Calu3 (cell line): Measurements from ENCODE around the gene EMSY. TPM values are rescaled to one million over a fixed set of nuclear protein-coding genes. Genes with fewer than 3 reads are reported as not detected.
A peak's percentile ranks its signal among the peaks of the same experiment; 100 is the strongest.

ENCODE experiments used
- BruUV-seq: library from RNA; stranded (reverse); fragments of 400-500 nt; replicated peaks from 2 replicates; lab custom pipeline; 2021; lab: Mats Ljungman, UMichigan
- CTCF ChIA-PET: fragments of 300-600 bp; sonication (Branson Sonifier 250); formaldehyde crosslinking; loops from one replicate; lab custom pipeline; 2022; ENCODE audit warnings: antibody characterized with exemption; lab: Charles Lee
- DNase-seq: peaks from one replicate; pipeline ENCODE4 v3.0.0; 2022
- H3K27ac Mint-ChIP-seq: one replicate; pipeline ENCODE4 v1.8.0; 2022; ENCODE audit warnings: mixed read lengths; ENCODE audit not compliant: unreplicated experiment
- H3K27me3 Mint-ChIP-seq: one replicate; pipeline ENCODE4 v1.8.0; 2022; ENCODE audit warnings: mixed read lengths; ENCODE audit not compliant: unreplicated experiment
- H3K36me3 Mint-ChIP-seq: one replicate; pipeline ENCODE4 v1.8.0; 2022; ENCODE audit warnings: mild to moderate bottlenecking, moderate library complexity, mixed read lengths; ENCODE audit not compliant: insufficient read depth, unreplicated experiment
- H3K4me1 Mint-ChIP-seq: one replicate; pipeline ENCODE4 v1.8.0; 2022; ENCODE audit warnings: mild to moderate bottlenecking, low read depth, mixed read lengths; ENCODE audit not compliant: unreplicated experiment
- H3K4me3 Mint-ChIP-seq: one replicate; pipeline ENCODE4 v1.8.0; 2022; ENCODE audit warnings: mild to moderate bottlenecking, low read depth, moderate library complexity, mixed read lengths; ENCODE audit not compliant: unreplicated experiment
- H3K9me3 Mint-ChIP-seq: one replicate; pipeline ENCODE4 v1.8.0; 2022; ENCODE audit warnings: low read depth, mixed read lengths; ENCODE audit not compliant: unreplicated experiment
- intact Hi-C: fragments of 100-400 bp; cut with micrococcal nuclease; formaldehyde crosslinking; loops from one replicate; pipeline ENCODE4 v1.10.0; 2022; ENCODE audit not compliant: unreplicated experiment
- total RNA-seq: library from RNA; stranded (reverse); gene quantifications from 2 replicates; pipeline ENCODE4 v1.2.3, GENCODE V29; 2022
- TF ChIP-seq, protein P1 (sequence below): fragments of 200-600 bp; IDR thresholded peaks from one replicate; pipeline ENCODE4 v1.8.0; 2022; ENCODE audit warnings: antibody characterized with exemption; ENCODE audit not compliant: unreplicated experiment

Gene EMSY
- total RNA-seq, 1 experiment from 2014 or later = 30.0 TPM

DNA sequence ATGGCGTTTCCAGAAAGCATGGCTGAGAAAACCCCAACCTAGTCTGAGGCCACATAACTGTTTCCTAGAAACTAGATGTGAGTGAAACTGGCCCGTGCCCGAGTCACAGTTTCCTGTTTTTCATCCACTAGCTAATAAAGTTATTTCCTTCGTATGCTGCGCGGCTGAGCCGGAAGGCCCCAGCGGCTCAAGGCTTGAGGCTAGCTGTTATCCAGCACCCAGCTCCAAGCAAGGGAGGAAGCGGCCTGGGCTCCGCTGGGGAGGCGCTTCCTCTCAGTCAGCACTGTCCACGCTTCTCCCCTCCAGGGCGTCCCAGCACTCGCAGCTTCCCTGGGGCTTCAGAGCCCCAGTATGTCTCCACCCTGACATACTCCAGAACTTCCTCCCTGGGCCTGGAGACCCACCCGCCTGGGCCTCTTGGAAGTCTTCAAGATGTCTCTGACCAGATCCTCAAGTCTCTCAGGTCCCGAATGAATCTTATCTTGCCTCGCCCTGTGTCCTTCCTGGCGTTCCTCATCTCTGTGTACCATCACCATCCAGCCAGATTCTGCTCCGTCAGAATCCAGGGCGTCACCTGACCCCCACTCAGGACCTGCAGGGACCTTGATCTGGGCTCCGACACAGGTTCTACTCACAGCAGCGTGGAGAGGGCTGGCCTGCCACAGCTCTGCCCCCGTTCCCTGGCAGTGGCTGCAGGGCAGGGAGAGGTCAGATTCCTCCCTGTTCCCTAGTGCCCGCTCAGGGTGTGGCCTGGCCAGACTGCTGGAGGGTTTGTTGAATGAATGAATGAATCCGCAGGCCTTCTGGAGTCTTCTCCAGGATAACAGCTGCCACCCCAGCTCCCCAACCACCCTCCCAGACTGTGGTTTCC, 143.9 kb downstream of the EMSY start:
- CTCF ChIA-PET = no interaction called here
- Mint-ChIP-seq H3K27me3 (no peaks in the 10 kb centered on the region), H3K27ac (no peak overlapping the region), H3K4me1 (peaks cover 48% of the 10 kb centered on the region), H3K4me3 (no peak overlapping the region), H3K9me3 (no peaks in the 10 kb centered on the region), H3K36me3 (no peaks in the 10 kb centered on the region)
- intact Hi-C loops = no loop called here
- no TSS peak for BruUV-seq
- TF ChIP-seq, protein P1, sequence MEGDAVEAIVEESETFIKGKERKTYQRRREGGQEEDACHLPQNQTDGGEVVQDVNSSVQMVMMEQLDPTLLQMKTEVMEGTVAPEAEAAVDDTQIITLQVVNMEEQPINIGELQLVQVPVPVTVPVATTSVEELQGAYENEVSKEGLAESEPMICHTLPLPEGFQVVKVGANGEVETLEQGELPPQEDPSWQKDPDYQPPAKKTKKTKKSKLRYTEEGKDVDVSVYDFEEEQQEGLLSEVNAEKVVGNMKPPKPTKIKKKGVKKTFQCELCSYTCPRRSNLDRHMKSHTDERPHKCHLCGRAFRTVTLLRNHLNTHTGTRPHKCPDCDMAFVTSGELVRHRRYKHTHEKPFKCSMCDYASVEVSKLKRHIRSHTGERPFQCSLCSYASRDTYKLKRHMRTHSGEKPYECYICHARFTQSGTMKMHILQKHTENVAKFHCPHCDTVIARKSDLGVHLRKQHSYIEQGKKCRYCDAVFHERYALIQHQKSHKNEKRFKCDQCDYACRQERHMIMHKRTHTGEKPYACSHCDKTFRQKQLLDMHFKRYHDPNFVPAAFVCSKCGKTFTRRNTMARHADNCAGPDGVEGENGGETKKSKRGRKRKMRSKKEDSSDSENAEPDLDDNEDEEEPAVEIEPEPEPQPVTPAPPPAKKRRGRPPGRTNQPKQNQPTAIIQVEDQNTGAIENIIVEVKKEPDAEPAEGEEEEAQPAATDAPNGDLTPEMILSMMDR = no peak
- no peak for DNase-seq

DNA sequence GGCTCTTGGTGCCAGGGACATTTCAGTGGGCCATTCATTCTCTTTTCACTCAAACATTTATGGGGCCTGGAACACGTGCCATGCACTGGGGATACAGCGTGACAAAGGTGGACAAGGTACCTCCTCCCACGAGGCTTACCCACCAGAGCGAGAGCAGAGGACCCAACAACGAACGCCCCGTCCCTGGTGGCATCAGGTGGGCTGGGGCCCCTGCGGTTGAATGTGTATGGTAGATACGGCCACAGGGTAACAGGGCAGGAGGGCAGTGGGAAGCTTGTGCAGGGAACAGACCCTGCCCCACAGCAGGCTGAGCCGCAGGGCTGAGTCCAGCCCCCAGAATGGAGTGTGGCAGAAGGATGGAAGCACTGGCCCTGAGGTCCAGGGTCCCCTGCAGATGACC, 144.7 kb downstream of the EMSY start:
- no peaks in the 10 kb centered on the region for H3K9me3 Mint-ChIP-seq
- no peaks in the 10 kb centered on the region for H3K27me3 Mint-ChIP-seq
- intact Hi-C loops = no loop called here
- no peak overlapping the region for H3K27ac Mint-ChIP-seq
- no peaks in the 10 kb centered on the region for H3K36me3 Mint-ChIP-seq
- peaks cover 50% of the 10 kb centered on the region for H3K4me1 Mint-ChIP-seq
- TF ChIP-seq, protein P1 = no peak
- no peak overlapping the region for H3K4me3 Mint-ChIP-seq
- CTCF ChIA-PET = no interaction called here
- no TSS peak for BruUV-seq
- no peak for DNase-seq

DNA sequence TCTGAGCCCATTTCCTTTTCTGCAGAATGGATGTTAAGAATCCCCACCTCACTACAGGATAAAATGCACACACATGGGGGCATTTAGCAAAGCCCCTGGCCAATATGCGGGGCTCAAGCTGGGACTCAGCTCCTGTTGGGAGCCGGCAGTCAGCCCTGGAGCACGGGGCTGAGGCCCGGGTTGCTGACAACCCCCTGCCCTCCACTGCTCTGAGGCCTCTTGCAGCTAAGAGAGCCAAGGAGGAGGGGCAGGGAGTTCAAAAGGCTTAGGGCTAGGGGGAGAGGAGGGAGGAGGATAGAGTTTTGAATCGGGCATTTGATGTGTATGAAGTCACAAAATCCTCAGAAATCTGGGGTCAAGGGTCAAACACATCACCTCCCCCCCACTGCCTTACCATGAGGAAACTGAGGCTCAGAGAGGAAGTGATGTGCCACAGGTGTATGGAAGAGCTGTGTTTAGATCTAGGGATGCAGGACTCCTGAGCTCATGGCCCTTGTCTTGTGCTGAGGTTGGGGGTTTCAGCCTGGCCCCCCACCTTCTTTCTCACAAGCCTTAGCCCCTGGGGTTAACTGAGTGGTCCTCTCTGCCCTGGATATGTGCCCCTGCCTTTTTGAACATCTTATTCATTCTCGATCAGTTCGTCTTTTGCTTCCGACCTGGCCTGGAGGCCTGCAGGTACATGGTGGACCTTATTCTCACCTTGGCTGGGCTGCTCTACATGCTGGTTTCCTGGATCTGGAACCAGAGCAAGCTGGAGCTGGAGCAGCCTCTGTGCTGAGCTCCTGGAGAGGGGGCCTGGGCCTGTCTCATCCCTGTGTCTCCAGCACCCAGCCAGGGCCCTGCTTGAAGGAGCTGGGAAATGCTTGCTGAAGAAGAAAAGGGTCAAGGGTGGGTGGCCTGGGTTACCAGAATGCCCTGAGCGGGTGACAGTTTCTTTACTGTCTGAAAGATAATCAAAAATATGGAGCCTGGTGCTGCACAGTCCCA, 145.4 kb downstream of the EMSY start:
- BruUV-seq = no TSS peak
- Mint-ChIP-seq H3K9me3 (no peaks in the 10 kb centered on the region), H3K27me3 (no peaks in the 10 kb centered on the region), H3K4me3 (no peak overlapping the region), H3K4me1 (peaks cover 50% of the 10 kb centered on the region), H3K36me3 (no peaks in the 10 kb centered on the region), H3K27ac (no peak overlapping the region)
- intact Hi-C loops = no loop called here
- CTCF ChIA-PET = no interaction called here
- DNase-seq = no peak
- TF ChIP-seq, protein P1 = no peak

DNA sequence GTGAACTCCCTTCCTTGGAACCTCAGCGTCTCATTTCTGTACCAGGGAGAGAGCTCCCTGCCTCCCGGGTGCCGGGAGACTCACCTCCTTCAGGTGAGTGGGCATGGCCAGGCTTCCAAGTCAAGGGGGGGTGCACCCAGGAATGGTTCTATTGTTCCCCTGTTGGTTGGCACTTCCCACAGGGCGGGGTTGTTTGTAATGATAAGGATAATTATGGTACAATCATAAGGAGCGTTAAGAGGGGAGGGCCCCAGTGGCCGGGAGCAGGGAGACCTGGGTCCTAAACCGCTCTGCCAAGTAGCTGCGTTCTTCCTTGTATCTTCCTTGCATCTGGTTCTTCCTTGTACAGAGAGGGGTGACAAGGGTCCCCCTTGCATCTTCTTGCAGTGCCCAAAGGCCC, 146.6 kb downstream of the EMSY start:
- Mint-ChIP-seq H3K9me3 (no peaks in the 10 kb centered on the region), H3K4me3 (no peak overlapping the region), H3K4me1 (peaks cover 50% of the 10 kb centered on the region), H3K27me3 (no peaks in the 10 kb centered on the region), H3K36me3 (no peaks in the 10 kb centered on the region), H3K27ac (peak overlapping the region; percentile 39)
- intact Hi-C loops = no loop called here
- TF ChIP-seq, protein P1 = no peak
- no peak for DNase-seq
- CTCF ChIA-PET = interaction anchor here (1.1 kb wide), 1 partner anchor 18 kb away, joined by 3 read pairs; no protein-coding TSS in a partner anchor
- no TSS peak for BruUV-seq
